ENCODE data around the gene ECHS1. TPM values are rescaled to one million over a fixed set of nuclear protein-coding genes. Genes with fewer than 3 reads are reported as not detected.

The ECHS1 gene
- total and polyA plus RNA-seq, 2 of the 8 experiments (the other 6 are each of a cell fraction or from before 2014, with no cell fraction given): 41.7 to 101 TPM

DNA sequence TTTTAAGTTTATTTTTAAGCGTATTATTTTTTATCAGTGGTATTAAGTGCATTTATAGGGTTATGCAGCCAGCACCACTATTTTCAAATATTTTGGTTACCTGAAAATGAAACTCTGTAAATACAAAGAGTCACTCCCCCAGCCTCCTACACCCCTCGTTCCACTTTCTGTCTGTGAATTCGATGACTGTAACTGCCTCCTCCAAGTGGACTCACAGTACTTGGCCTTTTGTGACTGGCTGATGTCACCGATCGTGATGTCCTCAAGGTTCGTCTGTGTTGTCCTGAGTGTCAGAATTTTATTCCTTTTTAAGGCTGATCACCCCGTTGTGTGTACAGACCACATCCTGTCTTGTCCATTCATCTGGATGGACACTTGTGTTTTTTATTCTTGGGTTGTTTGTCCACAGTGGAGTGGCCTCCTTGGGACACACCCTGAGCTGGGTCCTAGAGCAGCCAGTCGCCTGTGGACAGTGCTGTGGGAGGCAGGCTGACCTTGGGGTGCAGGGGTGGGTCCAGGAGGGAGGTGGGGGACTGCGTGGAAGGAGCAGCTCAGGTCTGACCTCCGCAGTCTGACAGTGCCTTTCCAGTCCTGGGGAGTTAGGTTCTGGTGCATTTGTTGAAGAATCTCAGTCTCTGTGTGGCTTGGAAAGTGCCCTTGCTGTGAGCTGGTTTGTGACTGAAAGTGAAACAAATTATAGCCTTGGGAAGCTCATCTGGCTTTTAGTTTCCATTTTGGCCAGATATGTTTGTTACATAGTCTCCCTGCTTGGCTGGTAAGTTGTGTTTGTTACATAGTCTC, 27.7 kb upstream of the ECHS1 start:
- Histone ChIP-seq H3K27ac (ENCODE audit: low read depth, low read length) (no peak overlapping the region), H3K79me1 (ENCODE audit: low read depth, low read length) (peaks cover 11% of the 10 kb centered on the region), H4K8ac (ENCODE audit: extremely low read depth, insufficient read depth, low read length) (no peak overlapping the region), H3K79me2 (ENCODE audit: control insufficient read depth in 1 of 2, insufficient read depth in 2 of 2, low read length in 2 of 2) (peaks cover 0 to 29% of the 10 kb centered on the region in 2 experiments; a peak in 2 of 4 replicates), H3K14ac (ENCODE audit: insufficient read length) (no peak overlapping the region), H2BK20ac (ENCODE audit: low read length) (no peak overlapping the region), H3K9me3 (ENCODE audit: insufficient read depth in 2 of 2, low read depth in 1 of 2, low read length in 1 of 2) (no peaks in the 10 kb centered on the region), H2BK12ac (ENCODE audit: low read depth, low read length) (no peak overlapping the region), H3K4me1 (replicated peaks in 1 of 4; ENCODE audit: control insufficient read depth in 3 of 4, insufficient read depth in 4 of 4, low read length in 3 of 4) (no peaks in the 10 kb centered on the region), H3K27me3 (replicated peaks in 1 of 4; ENCODE audit: control insufficient read depth in 3 of 4, extremely low read depth in 1 of 4, insufficient read depth in 3 of 4, low read length in 3 of 4) (no peaks in the 10 kb centered on the region), H3K36me3 (ENCODE audit: control insufficient read depth in 2 of 4, insufficient read depth in 4 of 4, low read length in 3 of 4) (peaks cover 8 to 71% (median 31%) of the 10 kb centered on the region in 4 experiments; a peak in 7 of 8 replicates), H3K23me2 (ENCODE audit: low read depth, low read length) (no peaks in the 10 kb centered on the region), H3K9ac (replicated peaks in 1 of 4; ENCODE audit: extremely low read depth in 1 of 4, low read depth in 3 of 4, low read length in 3 of 4) (peak overlapping the region in 1 of 4 experiments; percentile 9; a peak in 1 of 7 replicates), H3K4me3 (ENCODE audit: extremely low read depth in 1 of 4, insufficient read depth in 2 of 4, low read depth in 3 of 4, low read length in 4 of 4) (no peak overlapping the region), H4K91ac (replicated peaks; ENCODE audit: insufficient read length, low read length) (no peak overlapping the region), H2AK5ac (ENCODE audit: low read depth, low read length) (no peak overlapping the region), H3K4me2 (ENCODE audit: insufficient read depth in 1 of 2, low read depth in 2 of 2, low read length in 2 of 2) (no peak overlapping the region), H3K4ac (replicated peaks; ENCODE audit: insufficient read length, low read depth, low read length) (no peak overlapping the region), H2BK120ac (replicated peaks; ENCODE audit: low read depth, low read length) (no peak overlapping the region), H3K18ac (ENCODE audit: extremely low read depth, low read length) (no peak overlapping the region), H4K5ac (ENCODE audit: insufficient read length, low read depth, low read length) (no peak overlapping the region), H2BK15ac (ENCODE audit: low read length) (no peak overlapping the region), H4K20me1 (replicated peaks in 1 of 2; ENCODE audit: control insufficient read depth in 1 of 2, insufficient read depth in 2 of 2, low read length in 2 of 2) (peaks cover 0 to 14% of the 10 kb centered on the region in 2 experiments), H3K23ac (ENCODE audit: insufficient read length) (no peak overlapping the region), H2AFZ (ENCODE audit: low read length) (no peak overlapping the region), H3K56ac (replicated peaks; ENCODE audit: insufficient read length, low read depth, low read length) (no peak overlapping the region), H2BK5ac (ENCODE audit: low read depth, low read length) (no peak overlapping the region)
- TF ChIP-seq KDM4A (IDR thresholded peaks at IDR 0.05; ENCODE audit: low read depth, low read length, severe bottlenecking) (no peak), RAD21 (IDR thresholded peaks at IDR 0.05 in 1 of 2, conservative IDR thresholded peaks at IDR 0.05 in 1 of 2; ENCODE audit: low read depth in 2 of 2, low read length in 2 of 2) (no peak), FOSL1 (IDR thresholded peaks at IDR 0.05; ENCODE audit: insufficient read depth, low read depth, low read length) (no peak)
- TF ChIP-seq, protein P1, sequence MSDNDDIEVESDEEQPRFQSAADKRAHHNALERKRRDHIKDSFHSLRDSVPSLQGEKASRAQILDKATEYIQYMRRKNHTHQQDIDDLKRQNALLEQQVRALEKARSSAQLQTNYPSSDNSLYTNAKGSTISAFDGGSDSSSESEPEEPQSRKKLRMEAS (IDR thresholded peaks at IDR 0.05): no peak
- WGBS, 2 experiments (ENCODE audit: extremely low coverage in 1 of 2, insufficient coverage in 1 of 2, insufficient read length in 1 of 2, insufficient replicate concordance in 2 of 2, low coverage in 1 of 2, low lambda C conversion rate in 2 of 2, missing lambda C conversion rate in 1 of 2): 92% methylated on average over 10 of the region's 10 CpGs; no CpG with 5 or more reads in 1 of the 2 experiments
- ChIA-PET CTCF (ENCODE audit: partially characterized antibody) (interaction anchor here (0.9 kb wide), 1 partner anchor 12 kb away, joined by 3 read pairs; no protein-coding TSS in a partner anchor), POLR2A (ENCODE audit: partially characterized antibody) (interaction anchor here (0.9 to 1.1 kb wide), 2 partner anchors 10 to 19 kb away, joined by 4 to 5 read pairs; no protein-coding TSS in a partner anchor)
- no peak for DNase-seq (ENCODE audit: low read depth in 1 of 2, low spot score in 2 of 2)
- no peak for FAIRE-seq
